Putamen (tissue), 1 donor: ENCODE measurements around the gene SLC6A13.
"Not testable (repeated sequence)": the region's sequence is repeated elsewhere in the genome, so short reads cannot be mapped to it uniquely, and the experiment has no call there.

Experiments used
- DNase-seq: peaks from one replicate; pipeline ENCODE4 v3.0.0-alpha.2; 2016; ENCODE audit warnings: low spot score

SLC6A13 gene

GRCh38 chr12:264269-264668, 1.6 kb upstream of the SLC6A13 start:
- no peak for DNase-seq

- DNase-seq: no peak
These were observed 938 bp upstream of the SLC6A13 start for GRCh38 chr12:263574-263973.

- no peak for DNase-seq
These were observed 523 bp downstream of the SLC6A13 start for GRCh38 chr12:262113-262512.

GRCh38 chr12:257521-258321, 4.9 kb downstream of the SLC6A13 start:
- no peak for DNase-seq

GRCh38 chr12:256958-257357, 5.7 kb downstream of the SLC6A13 start:
- DNase-seq: no peak

GRCh38 chr12:256225-256624, 6.4 kb downstream of the SLC6A13 start:
- DNase-seq: no peak

- no peak for DNase-seq
These were observed 7.7 kb downstream of the SLC6A13 start for GRCh38 chr12:254912-255311.

GRCh38 chr12:254039-254438, 8.6 kb downstream of the SLC6A13 start:
- no peak for DNase-seq

GRCh38 chr12:253116-253831, 9.4 kb downstream of the SLC6A13 start:
- no peak for DNase-seq

- DNase-seq: no peak
These were observed 10.0 kb downstream of the SLC6A13 start for GRCh38 chr12:252636-253035.

GRCh38 chr12:247271-247670, 15.4 kb downstream of the SLC6A13 start:
- DNase-seq: no peak

- DNase-seq: no peak
These were observed 19.3 kb downstream of the SLC6A13 start for GRCh38 chr12:243381-243780.

- no peak for DNase-seq
These were observed 20.1 kb downstream of the SLC6A13 start for GRCh38 chr12:242496-242895.

- no peak for DNase-seq
These were observed 21.4 kb downstream of the SLC6A13 start for GRCh38 chr12:241266-241665.

- DNase-seq: no peak
These were observed 22.1 kb downstream of the SLC6A13 start for GRCh38 chr12:240566-240965.

- no peak for DNase-seq
These were observed 23.8 kb downstream of the SLC6A13 start for GRCh38 chr12:238736-239398.

GRCh38 chr12:238116-238515, 24.5 kb downstream of the SLC6A13 start:
- no peak for DNase-seq

GRCh38 chr12:237026-237815, 25.4 kb downstream of the SLC6A13 start:
- DNase-seq: no peak

- DNase-seq: no peak
These were observed 26.2 kb downstream of the SLC6A13 start for GRCh38 chr12:236445-236844.

- not testable (repeated sequence) for DNase-seq
These were observed 26.7 kb downstream of the SLC6A13 start for GRCh38 chr12:235967-236366.

- DNase-seq: no peak
These were observed 27.7 kb downstream of the SLC6A13 start for GRCh38 chr12:234891-235415.

- no peak for DNase-seq
These were observed 28.6 kb downstream of the SLC6A13 start for GRCh38 chr12:234019-234418.
